ENCODE measurements around the gene KANK2.

- TF ChIP-seq CTCF (IDR thresholded peaks at IDR 0.05; ENCODE audit: insufficient read depth, low read length), result no peak
- TF ChIP-seq REST (IDR thresholded peaks at IDR 0.05; ENCODE audit: insufficient replicate concordance, low read depth), result no peak
- no peak for TF ChIP-seq POLR2AphosphoS5 (IDR thresholded peaks at IDR 0.05; ENCODE audit: low read depth)
- no peak for TF ChIP-seq GABPA (IDR thresholded peaks at IDR 0.05; ENCODE audit: low read depth)
Measured at GRCh38 chr19:11204076-11204602, 6.8 kb upstream of the KANK2 start.
